A549 treated with CORT108297 at 1 μM for 4 hours (cell line): ENCODE measurements around the gene TSFM. TPM values are rescaled to one million over a fixed set of nuclear protein-coding genes. Genes with fewer than 3 reads are reported as not detected.

Experiments used
- total RNA-seq: library from RNA; stranded (reverse); fragments of 200-300 nt; extraction: Qiagen RNA extraction; gene quantifications from 5 replicates; pipeline ENCODE4 v1.2.3, GENCODE V29; 2022

TSFM gene
- 66.1 to 77.5 TPM (median 72.4 TPM) in 5 replicates for total RNA-seq

GRCh38 chr12:57782608-57783465, at the start of gene TSFM:
Gene TSFM, plus strand, starts transcription at chr12:57782787. Its CDS starts 15 bp downstream, at chr12:57782802.

GRCh38 chr12:57738661-57739237, 43.8 kb upstream of the TSFM start, which contains the start of gene AGAP2:
Gene AGAP2, minus strand, starts transcription at chr12:57738742. Its CDS starts 496 bp downstream, at chr12:57738246.

DNA sequence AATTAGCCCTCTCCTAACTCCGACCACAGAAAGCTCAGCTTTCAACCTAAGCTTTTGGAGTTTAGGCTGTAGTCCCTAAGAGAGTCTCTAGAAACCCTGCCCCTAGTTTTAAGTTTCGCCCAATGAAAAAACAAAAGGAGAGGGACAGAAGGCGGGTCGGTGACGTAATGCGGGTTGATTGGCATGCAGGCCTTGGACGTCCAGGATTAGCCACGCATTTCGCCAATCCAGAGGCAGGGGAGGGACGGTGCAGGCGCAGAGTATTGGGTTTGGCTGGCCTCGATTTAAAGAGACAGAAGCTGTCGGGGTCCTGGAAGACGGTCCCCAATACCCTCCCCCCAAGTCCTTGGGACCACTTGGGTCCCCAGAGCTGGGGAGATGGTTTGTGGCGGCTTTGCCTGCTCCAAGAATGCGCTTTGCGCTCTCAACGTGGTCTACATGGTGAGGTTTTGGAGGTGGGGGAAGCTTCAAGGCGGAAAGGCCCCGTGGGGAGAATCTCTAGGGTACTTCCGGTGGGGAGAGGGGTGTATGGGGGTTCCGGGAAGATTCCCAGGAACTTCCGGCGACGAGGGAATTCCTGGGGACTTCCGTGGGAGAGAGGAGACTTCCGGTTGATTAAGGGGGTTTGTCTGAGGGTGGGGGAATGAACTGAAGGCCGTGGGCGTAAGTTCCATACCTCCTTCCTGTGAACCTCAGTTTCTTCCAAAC, 37.7 kb upstream of the TSFM start, which contains the start of gene TSPAN31:
Gene TSPAN31 (plus strand): TSS at position 263 of the 708 bp plus-strand sequence. CDS start 116 bp downstream, at position 379.

GRCh38 chr12:57751788-57752667, 30.6 kb upstream of the TSFM start, which contains the start of gene CDK4:
Gene CDK4, minus strand, starts transcription at chr12:57752310. Its CDS starts 593 bp downstream, at chr12:57751717.

DNA sequence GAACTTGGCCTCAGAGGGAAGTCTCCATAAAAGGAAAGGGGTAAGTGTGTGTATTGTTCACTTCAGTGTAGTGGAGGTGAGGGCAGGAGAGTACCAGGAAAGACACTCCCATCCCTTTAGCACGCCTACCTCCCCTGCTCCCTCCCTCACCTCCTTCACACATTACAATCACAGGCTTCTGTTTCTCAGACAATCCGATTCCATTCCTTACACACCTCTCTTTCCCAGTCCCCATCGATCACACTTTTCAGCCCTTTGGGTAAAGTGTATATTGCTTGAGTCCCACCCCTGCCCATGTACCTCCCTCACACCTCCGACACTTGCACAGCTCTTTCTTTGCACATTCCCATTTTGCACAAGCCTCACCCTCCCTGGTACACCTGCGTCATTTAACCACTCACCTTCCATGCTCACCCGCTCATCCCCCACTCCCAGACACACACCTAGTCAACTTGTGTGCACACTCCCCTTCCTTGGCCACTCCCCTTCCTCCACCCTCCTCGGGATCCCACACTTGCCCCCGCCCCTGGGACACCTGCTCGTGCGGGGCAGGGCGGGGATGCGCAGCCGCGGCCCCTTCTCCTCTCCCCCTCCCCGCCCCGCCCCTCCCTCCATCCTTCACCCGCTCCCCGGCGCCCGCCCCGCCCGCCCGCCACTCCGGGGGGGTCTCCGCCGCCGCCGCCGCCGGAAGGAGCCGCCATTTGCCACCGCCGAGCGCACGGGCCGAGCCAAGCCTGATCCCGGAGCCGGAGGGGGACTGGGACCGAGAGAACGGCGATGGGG, 28.0 kb upstream of the TSFM start, which contains the start of gene MARCHF9:
Gene MARCHF9 (plus strand): TSS at position 693 of the 783 bp plus-strand sequence. CDS start 426 bp downstream, outside the sequence.

GRCh38 chr12:57766464-57767304, 15.9 kb upstream of the TSFM start, which contains the start of gene CYP27B1:
Gene CYP27B1, minus strand, starts transcription at chr12:57767078. Its CDS starts 37 bp downstream, at chr12:57767041.

GRCh38 chr12:57771873-57772428, 10.6 kb upstream of the TSFM start, which contains the start of gene METTL1:
Gene METTL1, minus strand, starts transcription at chr12:57772105. Its CDS starts 22 bp downstream, at chr12:57772083.

DNA sequence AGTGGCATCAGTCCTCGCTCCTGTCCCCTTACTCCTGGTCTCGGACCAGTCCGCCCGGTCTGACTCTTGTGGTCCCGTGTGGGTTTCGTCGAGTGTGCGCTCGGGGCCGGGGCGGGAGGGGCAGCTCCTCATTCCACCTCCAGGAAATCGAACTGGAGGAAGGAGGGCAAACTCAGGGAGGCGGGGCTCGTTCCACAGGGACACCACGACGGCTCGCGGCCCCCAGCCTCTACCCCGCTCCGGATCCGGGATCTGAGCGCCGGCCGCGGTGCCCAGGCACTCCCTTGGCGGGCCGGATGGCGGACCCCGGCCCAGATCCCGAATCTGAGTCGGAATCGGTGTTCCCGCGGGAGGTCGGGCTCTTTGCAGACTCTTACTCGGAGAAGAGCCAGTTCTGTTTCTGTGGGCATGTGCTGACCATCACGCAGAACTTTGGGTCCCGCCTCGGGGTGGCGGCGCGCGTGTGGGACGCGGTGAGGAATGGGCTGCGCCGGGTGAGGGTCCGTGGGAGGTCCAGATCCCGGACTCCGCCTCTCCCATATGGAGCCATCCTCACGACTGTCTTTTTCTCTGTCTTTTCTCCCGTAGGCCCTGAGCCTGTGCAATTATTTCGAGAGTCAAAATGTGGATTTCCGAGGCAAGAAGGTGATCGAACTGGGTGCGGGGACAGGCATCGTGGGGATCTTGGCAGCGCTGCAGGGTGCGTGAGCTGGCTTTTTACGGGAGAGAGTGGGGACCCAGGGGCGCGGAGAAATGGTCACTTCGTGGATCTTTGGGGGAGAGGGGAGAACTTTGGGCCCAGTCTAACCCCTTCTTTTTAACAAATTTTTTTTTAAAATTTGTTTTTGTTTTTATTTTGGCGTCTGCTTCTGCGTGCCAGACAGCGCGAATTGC, 9.9 kb upstream of the TSFM start, which contains the start of gene EEF1AKMT3:
Gene EEF1AKMT3 (plus strand): TSS at position 186 of the 894 bp plus-strand sequence. CDS start 111 bp downstream, at position 297.

GRCh38 chr12:57846577-57847319, 64.2 kb downstream of the TSFM start, which contains the start of gene CTDSP2:
Gene CTDSP2, minus strand, starts transcription at chr12:57846729. Its CDS starts 294 bp downstream, at chr12:57846435.

Other genes starting within 250 kb of the TSFM start
- gene DCTN2, start 235.6 kb upstream of the TSFM start, total RNA-seq, result 111 to 169 TPM (median 122 TPM) in 5 replicates
- 0.10 to 0.36 TPM (median 0.24 TPM) in 5 replicates for gene KIF5A, start 232.7 kb upstream of the TSFM start, total RNA-seq
- 37.8 to 45.2 TPM (median 40.1 TPM) in 5 replicates for gene PIP4K2C, start 191.6 kb upstream of the TSFM start, total RNA-seq
- gene DTX3, start 178.0 kb upstream of the TSFM start, total RNA-seq, result 14.1 to 19.9 TPM (median 19.8 TPM) in 5 replicates
- 4.8 to 6.9 TPM (median 6.3 TPM) in 5 replicates for gene ARHGEF25, start 171.4 kb upstream of the TSFM start, total RNA-seq
- 33.2 to 55.1 TPM (median 48.9 TPM) in 5 replicates for gene B4GALNT1, start 149.6 kb upstream of the TSFM start, total RNA-seq
- gene OS9, start 88.7 kb upstream of the TSFM start, total RNA-seq, result 114 to 128 TPM (median 119 TPM) in 5 replicates
- 0.12 to 0.27 TPM (median 0.15 TPM) in 5 replicates for gene AGAP2, start 44.0 kb upstream of the TSFM start, total RNA-seq
- 15.6 to 21.9 TPM (median 16.7 TPM) in 5 replicates for gene TSPAN31, start 37.7 kb upstream of the TSFM start, total RNA-seq
- 245 to 292 TPM (median 255 TPM) in 5 replicates for gene CDK4, start 30.5 kb upstream of the TSFM start, total RNA-seq
- gene MARCHF9, start 27.7 kb upstream of the TSFM start, total RNA-seq, result 6.3 to 8.4 TPM (median 7.9 TPM) in 5 replicates
- 1.2 to 3.7 TPM (median 2.0 TPM) in 5 replicates for gene CYP27B1, start 15.7 kb upstream of the TSFM start, total RNA-seq
- gene METTL1, start 10.7 kb upstream of the TSFM start, total RNA-seq, result 54.5 to 55.9 TPM (median 55.3 TPM) in 5 replicates
- 4.3 to 6.2 TPM (median 6.0 TPM) in 5 replicates for gene EEF1AKMT3, start 10.2 kb upstream of the TSFM start, total RNA-seq
- 0.35 to 1.2 TPM (median 0.50 TPM) in 5 replicates for gene AVIL, start 35.9 kb downstream of the TSFM start, total RNA-seq
- gene CTDSP2, start 63.9 kb downstream of the TSFM start, total RNA-seq, result 42.4 to 59.4 TPM (median 53.9 TPM) in 5 replicates
- 5.6 to 6.0 TPM (median 5.8 TPM) in 5 replicates for gene ATP23, start 158.8 kb downstream of the TSFM start, total RNA-seq